CD4-positive, alpha-beta T cell treated with Interleukin-21 for 1 hour (primary cell): Measurements from ENCODE around the gene RPS6KA5.
"Not testable (repeated sequence)": the region's sequence is repeated elsewhere in the genome, so short reads cannot be mapped to it uniquely, and the experiment has no call there.

Source experiments
- DNase-seq: peaks from one replicate; pipeline ENCODE4 v3.0.0-alpha.2; 2020

The RPS6KA5 gene

GRCh38 chr14:90981636-90982035 lies 78.8 kb downstream of the RPS6KA5 start:
- DNase-seq, result no peak

- DNase-seq, result not testable (repeated sequence)
Measured at GRCh38 chr14:90980636-90981035, 79.8 kb downstream of the RPS6KA5 start.

GRCh38 chr14:90979515-90979914 lies 80.9 kb downstream of the RPS6KA5 start:
- no peak for DNase-seq

- DNase-seq, result no peak
Measured at GRCh38 chr14:90976101-90976500, 84.3 kb downstream of the RPS6KA5 start.

GRCh38 chr14:90971687-90972086 lies 88.8 kb downstream of the RPS6KA5 start:
- no peak for DNase-seq

GRCh38 chr14:90970167-90970600 lies 90.3 kb downstream of the RPS6KA5 start:
- no peak for DNase-seq

- no peak for DNase-seq
Measured at GRCh38 chr14:90969531-90970166, 90.8 kb downstream of the RPS6KA5 start.

- DNase-seq, result no peak
Measured at GRCh38 chr14:90968025-90968424, 92.4 kb downstream of the RPS6KA5 start.

- no peak for DNase-seq
Measured at GRCh38 chr14:90966493-90966892, 93.9 kb downstream of the RPS6KA5 start.

- DNase-seq, result no peak
Measured at GRCh38 chr14:90965765-90966164, 94.7 kb downstream of the RPS6KA5 start.

GRCh38 chr14:90963343-90963742 lies 97.1 kb downstream of the RPS6KA5 start:
- DNase-seq, result no peak

- no peak for DNase-seq
Measured at GRCh38 chr14:90962505-90963109, 97.8 kb downstream of the RPS6KA5 start.

- DNase-seq, result no peak
Measured at GRCh38 chr14:90960818-90961217, 99.6 kb downstream of the RPS6KA5 start.

- DNase-seq, result no peak
Measured at GRCh38 chr14:90959344-90959743, 101.1 kb downstream of the RPS6KA5 start.

GRCh38 chr14:90956273-90956672 lies 104.2 kb downstream of the RPS6KA5 start:
- no peak for DNase-seq

GRCh38 chr14:90953643-90954042 lies 106.8 kb downstream of the RPS6KA5 start:
- DNase-seq, result not testable (repeated sequence)

- no peak for DNase-seq
Measured at GRCh38 chr14:90943367-90943766, 117.1 kb downstream of the RPS6KA5 start.

- DNase-seq, result no peak
Measured at GRCh38 chr14:90942511-90942910, 117.9 kb downstream of the RPS6KA5 start.

GRCh38 chr14:90941706-90942105 lies 118.7 kb downstream of the RPS6KA5 start:
- no peak for DNase-seq

- no peak for DNase-seq
Measured at GRCh38 chr14:90940318-90940962, 120.0 kb downstream of the RPS6KA5 start.

- not testable (repeated sequence) for DNase-seq
Measured at GRCh38 chr14:90939252-90939795, 121.1 kb downstream of the RPS6KA5 start.

GRCh38 chr14:90938615-90939014 lies 121.8 kb downstream of the RPS6KA5 start:
- DNase-seq, result no peak

- DNase-seq, result no peak
Measured at GRCh38 chr14:90936757-90937440, 123.5 kb downstream of the RPS6KA5 start.
